Measurements from ENCODE around the gene SLC7A8. TPM values are rescaled to one million over a fixed set of nuclear protein-coding genes. Genes with fewer than 3 reads are reported as not detected.

Gene SLC7A8
- total RNA-seq, 1 experiment from 2014 or later, result 3.8 TPM

- TF ChIP-seq EZH2phosphoT487 (IDR thresholded peaks at IDR 0.05; ENCODE audit: borderline replicate concordance, low read length) (no peak), EZH2 (IDR thresholded peaks at IDR 0.05; ENCODE audit: low read length, unreplicated experiment) (no peak)
- TF ChIP-seq, protein P1, sequence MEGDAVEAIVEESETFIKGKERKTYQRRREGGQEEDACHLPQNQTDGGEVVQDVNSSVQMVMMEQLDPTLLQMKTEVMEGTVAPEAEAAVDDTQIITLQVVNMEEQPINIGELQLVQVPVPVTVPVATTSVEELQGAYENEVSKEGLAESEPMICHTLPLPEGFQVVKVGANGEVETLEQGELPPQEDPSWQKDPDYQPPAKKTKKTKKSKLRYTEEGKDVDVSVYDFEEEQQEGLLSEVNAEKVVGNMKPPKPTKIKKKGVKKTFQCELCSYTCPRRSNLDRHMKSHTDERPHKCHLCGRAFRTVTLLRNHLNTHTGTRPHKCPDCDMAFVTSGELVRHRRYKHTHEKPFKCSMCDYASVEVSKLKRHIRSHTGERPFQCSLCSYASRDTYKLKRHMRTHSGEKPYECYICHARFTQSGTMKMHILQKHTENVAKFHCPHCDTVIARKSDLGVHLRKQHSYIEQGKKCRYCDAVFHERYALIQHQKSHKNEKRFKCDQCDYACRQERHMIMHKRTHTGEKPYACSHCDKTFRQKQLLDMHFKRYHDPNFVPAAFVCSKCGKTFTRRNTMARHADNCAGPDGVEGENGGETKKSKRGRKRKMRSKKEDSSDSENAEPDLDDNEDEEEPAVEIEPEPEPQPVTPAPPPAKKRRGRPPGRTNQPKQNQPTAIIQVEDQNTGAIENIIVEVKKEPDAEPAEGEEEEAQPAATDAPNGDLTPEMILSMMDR (conservative IDR thresholded peaks at IDR 0.05; ENCODE audit: low read depth, low read length), result no peak
- no peaks in the 10 kb centered on the region for H3K9me3 ChIP-seq (ENCODE audit: low read length)
- H3K9me2 ChIP-seq (replicated peaks; ENCODE audit: low read length), result no peaks in the 10 kb centered on the region
- intact Hi-C loops (cut with micrococcal nuclease), result loop anchor here (10.0 kb wide), 1 partner anchor 200 kb away; the partner anchor contains the start of gene AJUBA
- H3K4me2 ChIP-seq (ENCODE audit: low read length), result peak overlapping the region; percentile 24; the same call in 1 of the 2 replicates
- no peaks in the 10 kb centered on the region for H3F3A ChIP-seq (ENCODE audit: low read length, unreplicated experiment)
- H3K36me3 ChIP-seq (ENCODE audit: low read depth, low read length), result no peaks in the 10 kb centered on the region
- peaks cover 13% of the 10 kb centered on the region for H3K4me1 ChIP-seq (ENCODE audit: insufficient read depth, low read length)
- H2AFZ ChIP-seq (ENCODE audit: low read length), result 0 out of 2 replicates have a peak overlapping the region, but pooled peaks have one; percentile 38
- H3K27ac ChIP-seq (ENCODE audit: low read length), result no peak overlapping the region
- ChIA-PET POLR2A (ENCODE audit: unreplicated experiment) (interaction anchor here (0.7 kb wide), 2 partner anchors 52 to 65 kb away, joined by 4 to 20 read pairs; partner anchors contain the start of gene RNF212B), CTCF (interaction anchor here (0.7 to 6.3 kb wide), 3 partner anchors 10 to 116 kb away, joined by 5 to 84 read pairs (median 8); no protein-coding TSS in a partner anchor)
- peak; percentile 45 for DNase-seq
- BruUV-seq (replicated peaks), result no TSS peak
- no peak for ATAC-seq
- H3K27me3 ChIP-seq (ENCODE audit: low read length), result peaks cover 4% of the 10 kb centered on the region; the same call in 1 of the 2 replicates
- no peak overlapping the region for H3K9ac ChIP-seq (ENCODE audit: low read length)
- no peaks in the 10 kb centered on the region for H4K20me1 ChIP-seq (ENCODE audit: low read length)
- H3K79me2 ChIP-seq (ENCODE audit: low read length), result no peaks in the 10 kb centered on the region
- no peak overlapping the region for H3K4me3 ChIP-seq (ENCODE audit: low read length)
Measured at GRCh38 chr14:23185063-23185462, 1.6 kb upstream of the SLC7A8 start.

GRCh38 chr14:23183158-23183470 lies 346 bp downstream of the SLC7A8 start:
- peaks cover 4% of the 10 kb centered on the region; the same call in 1 of the 2 replicates for H3K27me3 ChIP-seq (ENCODE audit: low read length)
- DNase-seq (no peak), ATAC-seq (peak; percentile 45)
- H3K27ac ChIP-seq (ENCODE audit: low read length), result no peak overlapping the region
- H3K9ac ChIP-seq (ENCODE audit: low read length), result no peak overlapping the region
- H3K9me2 ChIP-seq (replicated peaks; ENCODE audit: low read length), result no peaks in the 10 kb centered on the region
- H3K9me3 ChIP-seq (ENCODE audit: low read length), result no peaks in the 10 kb centered on the region
- H2AFZ ChIP-seq (ENCODE audit: low read length), result peak overlapping the region; percentile 95
- no TSS peak for BruUV-seq (replicated peaks)
- intact Hi-C loops (cut with micrococcal nuclease), result loop anchor here (10.0 kb wide), 1 partner anchor 198 kb away; the partner anchor contains the start of gene AJUBA
- H3K36me3 ChIP-seq (ENCODE audit: low read depth, low read length), result no peaks in the 10 kb centered on the region
- H4K20me1 ChIP-seq (ENCODE audit: low read length), result no peaks in the 10 kb centered on the region
- H3F3A ChIP-seq (ENCODE audit: low read length, unreplicated experiment), result no peaks in the 10 kb centered on the region
- TF ChIP-seq EZH2 (IDR thresholded peaks at IDR 0.05; ENCODE audit: low read length, unreplicated experiment) (no peak), EZH2phosphoT487 (IDR thresholded peaks at IDR 0.05; ENCODE audit: borderline replicate concordance, low read length) (no peak)
- TF ChIP-seq, protein P1 (conservative IDR thresholded peaks at IDR 0.05; ENCODE audit: low read depth, low read length), result no peak
- peak overlapping the region; percentile 76 for H3K4me3 ChIP-seq (ENCODE audit: low read length)
- H3K79me2 ChIP-seq (ENCODE audit: low read length), result no peaks in the 10 kb centered on the region
- peaks cover 13% of the 10 kb centered on the region for H3K4me1 ChIP-seq (ENCODE audit: insufficient read depth, low read length)
- ChIA-PET CTCF (interaction anchor here (6.3 kb wide), 1 partner anchor 61 kb away, joined by 84 read pairs; no protein-coding TSS in a partner anchor), POLR2A (ENCODE audit: unreplicated experiment) (no interaction called here)
- H3K4me2 ChIP-seq (ENCODE audit: low read length), result peak overlapping the region; percentile 97

All from PC-3 (cell line).